Activated T-cell treated with anti-CD3 and anti-CD28 coated beads, Interleukin-2, amount 50 U/mL, for 1 hour (primary cell): ENCODE results near the gene LONP2.

Source experiments
- DNase-seq: peaks from one replicate; pipeline ENCODE4 v3.0.0-alpha.2; 2020

The LONP2 gene

GRCh38 chr16:48244080-48244862 lies at the start of gene LONP2:
TSS of gene LONP2 (plus strand) at chr16:48244300. CDS start at chr16:48244389, 89 bp downstream.
- DNase-seq: peak; percentile 93

- DNase-seq: no peak
These were observed 49.1 kb upstream of the LONP2 start for GRCh38 chr16:48194828-48195556.

- no peak for DNase-seq
These were observed 46.8 kb upstream of the LONP2 start for GRCh38 chr16:48197294-48197693.

- DNase-seq: no peak
These were observed 42.4 kb upstream of the LONP2 start for GRCh38 chr16:48201515-48202201.

- DNase-seq: no peak
These were observed 39.9 kb upstream of the LONP2 start for GRCh38 chr16:48203974-48204824.

GRCh38 chr16:48204825-48205151 lies 39.3 kb upstream of the LONP2 start:
- no peak for DNase-seq

GRCh38 chr16:48206594-48207242 lies 37.4 kb upstream of the LONP2 start:
- no peak for DNase-seq

GRCh38 chr16:48210747-48211146 lies 33.4 kb upstream of the LONP2 start:
- DNase-seq: no peak

GRCh38 chr16:48212033-48212432 lies 32.1 kb upstream of the LONP2 start:
- DNase-seq: no peak

- DNase-seq: no peak
These were observed 28.4 kb upstream of the LONP2 start for GRCh38 chr16:48215738-48216137.

- no peak for DNase-seq
These were observed 26.4 kb upstream of the LONP2 start for GRCh38 chr16:48217708-48218107.

GRCh38 chr16:48218473-48218872 lies 25.6 kb upstream of the LONP2 start:
- no peak for DNase-seq

GRCh38 chr16:48220891-48221290 lies 23.2 kb upstream of the LONP2 start:
- no peak for DNase-seq

GRCh38 chr16:48223490-48223889 lies 20.6 kb upstream of the LONP2 start:
- DNase-seq: no peak

GRCh38 chr16:48225456-48225855 lies 18.6 kb upstream of the LONP2 start:
- DNase-seq: no peak

- DNase-seq: no peak
These were observed 12.2 kb upstream of the LONP2 start for GRCh38 chr16:48231727-48232492.

- DNase-seq: no peak
These were observed 11.5 kb upstream of the LONP2 start for GRCh38 chr16:48232493-48233040.

GRCh38 chr16:48234630-48235029 lies 9.5 kb upstream of the LONP2 start:
- no peak for DNase-seq

GRCh38 chr16:48235058-48235555 lies 9.0 kb upstream of the LONP2 start:
- no peak for DNase-seq

GRCh38 chr16:48235556-48236136 lies 8.5 kb upstream of the LONP2 start:
- no peak for DNase-seq

GRCh38 chr16:48236286-48236685 lies 7.8 kb upstream of the LONP2 start:
- DNase-seq: no peak
